H9 (cell line): Measurements from ENCODE around the gene FKBP11. TPM values are rescaled to one million over a fixed set of nuclear protein-coding genes. Genes with fewer than 3 reads are reported as not detected.

Experiments
- DNase-seq: peaks from one replicate; pipeline ENCODE4 v3.0.0-alpha.2; 2017
- H2AFZ ChIP-seq: one replicate; pipeline ENCODE4 v1.6.1; 2013; ENCODE audit warnings: mild to moderate bottlenecking, low read length, control low read depth, moderate library complexity
- H2AK5ac ChIP-seq: 2 replicates; pipeline ENCODE4 v1.6.1; 2013; ENCODE audit warnings: low read length, control low read depth, mixed read lengths; ENCODE audit not compliant: insufficient read length
- H2BK120ac ChIP-seq: one replicate; pipeline ENCODE4 v1.6.1; 2013; ENCODE audit warnings: low read depth, mild to moderate bottlenecking, low read length, control low read depth, inconsistent platforms; ENCODE audit not compliant: poor library complexity, severe bottlenecking
- H2BK12ac ChIP-seq: 2 replicates; pipeline ENCODE4 v1.6.1; 2013; ENCODE audit warnings: low read length, control low read depth, mixed read lengths, low read depth; ENCODE audit not compliant: insufficient read length
- H2BK15ac ChIP-seq: 2 replicates; pipeline ENCODE4 v1.6.1; 2013; ENCODE audit warnings: low read depth, low read length, control low read depth
- H2BK20ac ChIP-seq: one replicate; pipeline ENCODE4 v1.6.1; 2013; ENCODE audit warnings: low read depth, mild to moderate bottlenecking, low read length, control low read depth, inconsistent platforms; ENCODE audit not compliant: poor library complexity, severe bottlenecking
- H2BK5ac ChIP-seq: 2 replicates; pipeline ENCODE4 v1.6.1; 2013; ENCODE audit warnings: low read length, control low read depth, mixed read lengths; ENCODE audit not compliant: insufficient read length
- H3K14ac ChIP-seq: 2 replicates; pipeline ENCODE4 v1.6.1; 2013; ENCODE audit warnings: low read length, control low read depth; ENCODE audit not compliant: insufficient read depth
- H3K18ac ChIP-seq: 2 replicates; pipeline ENCODE4 v1.6.1; 2013; ENCODE audit warnings: low read depth, mild to moderate bottlenecking, mixed read lengths, low read length, control low read depth; ENCODE audit not compliant: insufficient read length
- H3K23ac ChIP-seq: 2 replicates; pipeline ENCODE4 v1.6.1; 2013; ENCODE audit warnings: low read length, control low read depth, mixed read lengths, low read depth; ENCODE audit not compliant: insufficient read length
- H3K23me2 ChIP-seq: 2 replicates; pipeline ENCODE4 v1.6.1; 2013; ENCODE audit warnings: low read depth, mild to moderate bottlenecking, mixed read lengths, low read length, control low read depth; ENCODE audit not compliant: insufficient read length, poor library complexity, severe bottlenecking
- H3K27ac ChIP-seq: 2 replicates; pipeline ENCODE4 v1.5.1; 2013; ENCODE audit warnings: low read length, control low read depth, mixed read lengths, low read depth; ENCODE audit not compliant: insufficient read length
- H3K27me3 ChIP-seq: 2 replicates; pipeline ENCODE4 v1.6.1; 2013; ENCODE audit warnings: low read length, control low read depth, inconsistent platforms; ENCODE audit not compliant: insufficient read depth
- H3K4ac ChIP-seq: 2 replicates; pipeline ENCODE4 v1.6.1; 2013; ENCODE audit warnings: low read depth, mild to moderate bottlenecking, control low read depth, inconsistent platforms, low read length, moderate library complexity
- H3K4me1 ChIP-seq: 2 replicates; pipeline ENCODE4 v1.6.1; 2013; ENCODE audit warnings: low read length, control low read depth, inconsistent platforms; ENCODE audit not compliant: insufficient read depth
- H3K4me2 ChIP-seq: 2 replicates; pipeline ENCODE4 v1.6.1; 2013; ENCODE audit warnings: low read length, control low read depth, mixed read lengths; ENCODE audit not compliant: insufficient read length, insufficient read depth
- H3K56ac ChIP-seq: 2 replicates; pipeline ENCODE4 v1.6.1; 2013; ENCODE audit warnings: low read depth, mild to moderate bottlenecking, mixed read lengths, low read length, control low read depth; ENCODE audit not compliant: insufficient read length
- H3K79me1 ChIP-seq: 2 replicates; pipeline ENCODE4 v1.6.1; 2013; ENCODE audit warnings: low read depth, mild to moderate bottlenecking, moderate library complexity, low read length, control low read depth, inconsistent platforms; ENCODE audit not compliant: insufficient read depth, poor library complexity, severe bottlenecking
- H3K79me2 ChIP-seq: 2 replicates; pipeline ENCODE4 v1.6.1; 2013; ENCODE audit warnings: low read length, control low read depth, inconsistent platforms; ENCODE audit not compliant: insufficient read depth
- H3K9ac ChIP-seq: 2 replicates; pipeline ENCODE4 v1.6.1; 2013; ENCODE audit warnings: low read length, control low read depth, mixed read lengths; ENCODE audit not compliant: insufficient read length; ENCODE audit errors: extremely low read depth
- H3K9me3 ChIP-seq: one replicate; pipeline ENCODE4 v1.6.1; 2013; ENCODE audit warnings: low read depth, low read length, inconsistent platforms; ENCODE audit not compliant: control insufficient read depth
- H3T11ph ChIP-seq: one replicate; pipeline ENCODE4 v1.6.1; 2013; ENCODE audit warnings: mild to moderate bottlenecking, low read length, control low read depth, inconsistent platforms
- H4K20me1 ChIP-seq: one replicate; pipeline ENCODE4 v1.6.1; 2013; ENCODE audit not compliant: control insufficient read depth, insufficient read length, insufficient read depth
- H4K5ac ChIP-seq: 2 replicates; pipeline ENCODE4 v1.6.1; 2013; ENCODE audit warnings: low read depth, mild to moderate bottlenecking, mixed read lengths, low read length, control low read depth; ENCODE audit not compliant: insufficient read length
- H4K8ac ChIP-seq: replicated peaks from 2 replicates; pipeline ENCODE4 v1.6.1; 2013; ENCODE audit warnings: low read length, control low read depth, mixed read lengths, low read depth; ENCODE audit not compliant: insufficient read length
- H4K91ac ChIP-seq: 2 replicates; pipeline ENCODE4 v1.6.1; 2013; ENCODE audit warnings: low read depth, mild to moderate bottlenecking, moderate library complexity, mixed read lengths, low read length, control low read depth; ENCODE audit not compliant: insufficient read length
- H3K27ac Mint-ChIP-seq, 3 experiments: 2 replicates in 2 of 3; 3 replicates in 1 of 3; pipeline ENCODE4 v1.8.0; 2020 to 2021; ENCODE audit warnings: mixed read lengths in 3 of 3, mild to moderate bottlenecking in 1 of 3, moderate library complexity in 1 of 3
- H3K27me3 Mint-ChIP-seq: 2 replicates; pipeline ENCODE4 v1.8.0; 2021; ENCODE audit warnings: low read depth, mild to moderate bottlenecking, moderate library complexity, mixed read lengths
- H3K36me3 Mint-ChIP-seq, 3 experiments: 2 replicates in 2 of 3; 3 replicates in 1 of 3; pipeline ENCODE4 v1.8.0; 2020 to 2021; ENCODE audit warnings: low read depth in 3 of 3, mixed read lengths in 3 of 3; ENCODE audit not compliant: insufficient read depth in 1 of 3
- H3K4me1 Mint-ChIP-seq, 2 experiments: 2 replicates each; pipeline ENCODE4 v1.8.0; 2020; ENCODE audit warnings: mixed read lengths in 2 of 2
- H3K4me3 Mint-ChIP-seq, 2 experiments: 2 replicates in 1 of 2; 3 replicates in 1 of 2; pipeline ENCODE4 v1.8.0; 2020 to 2021; ENCODE audit warnings: mild to moderate bottlenecking in 2 of 2, mixed read lengths in 2 of 2, moderate library complexity in 1 of 2
- H3K9me3 Mint-ChIP-seq, 2 experiments: 2 replicates in 1 of 2; 3 replicates in 1 of 2; pipeline ENCODE4 v1.8.0; 2020; ENCODE audit warnings: mild to moderate bottlenecking in 2 of 2, mixed read lengths in 2 of 2, moderate library complexity in 1 of 2
- WGBS: extraction: QIAGEN DNeasy Blood & Tissue Kit; methylation state at CpG from one replicate; pipeline ENCODE4 v1.1.7; 2013; ENCODE audit warnings: missing lambda C conversion rate, low lambda C conversion rate, mixed read lengths; ENCODE audit not compliant: insufficient read length; ENCODE audit errors: extremely low coverage; 5-methylcytosine and 5-hydroxymethylcytosine counted together
- total RNA-seq: library from RNA; stranded (reverse); gene quantifications from 2 replicates; pipeline ENCODE4 v1.2.1, GENCODE V29; 2021
- TF ChIP-seq, protein P1 (sequence below): fragments of 200-600 bp; sonication (generic); conservative IDR thresholded peaks from 3 replicates; pipeline ENCODE4 v1.8.0; 2021; ENCODE audit warnings: antibody characterized with exemption, mild to moderate bottlenecking

Gene FKBP11
- total RNA-seq, 1 experiment from 2014 or later = 40.8 TPM

- no peak overlapping the region for H2BK15ac ChIP-seq
- H4K91ac ChIP-seq = no peak overlapping the region
- H2BK120ac ChIP-seq = no peak overlapping the region
- H3K27me3 Mint-ChIP-seq = peaks cover 27% of the 10 kb centered on the region
- H3K4ac ChIP-seq = no peak overlapping the region
- H3K9me3 ChIP-seq = no peaks in the 10 kb centered on the region
- H2BK12ac ChIP-seq = no peak overlapping the region
- H3K27ac Mint-ChIP-seq = no peak overlapping the region
- no peaks in the 10 kb centered on the region for H3K36me3 Mint-ChIP-seq
- H2BK20ac ChIP-seq = no peak overlapping the region
- H3K4me2 ChIP-seq = no peak overlapping the region
- 0 out of 4 replicates have a peak, but pooled peaks cover 0 to 3% of the 10 kb centered on the region in 2 experiments for H3K4me1 Mint-ChIP-seq
- no peaks in the 10 kb centered on the region for H3K79me1 ChIP-seq
- DNase-seq = no peak
- no peaks in the 10 kb centered on the region for H3K23me2 ChIP-seq
- H3K27ac ChIP-seq = no peak overlapping the region
- no peak overlapping the region for H3K18ac ChIP-seq
- no peak overlapping the region for H3T11ph ChIP-seq
- H4K5ac ChIP-seq = no peak overlapping the region
- no peak overlapping the region for H2BK5ac ChIP-seq
- no peak overlapping the region for H4K8ac ChIP-seq
- no peaks in the 10 kb centered on the region; a peak in 2 of 5 replicates for H3K9me3 Mint-ChIP-seq
- H3K27me3 ChIP-seq = no peaks in the 10 kb centered on the region
- no peak overlapping the region for H3K9ac ChIP-seq
- H3K79me2 ChIP-seq = no peaks in the 10 kb centered on the region
- no peaks in the 10 kb centered on the region for H4K20me1 ChIP-seq
- H2AFZ ChIP-seq = no peak overlapping the region
- TF ChIP-seq, protein P1, sequence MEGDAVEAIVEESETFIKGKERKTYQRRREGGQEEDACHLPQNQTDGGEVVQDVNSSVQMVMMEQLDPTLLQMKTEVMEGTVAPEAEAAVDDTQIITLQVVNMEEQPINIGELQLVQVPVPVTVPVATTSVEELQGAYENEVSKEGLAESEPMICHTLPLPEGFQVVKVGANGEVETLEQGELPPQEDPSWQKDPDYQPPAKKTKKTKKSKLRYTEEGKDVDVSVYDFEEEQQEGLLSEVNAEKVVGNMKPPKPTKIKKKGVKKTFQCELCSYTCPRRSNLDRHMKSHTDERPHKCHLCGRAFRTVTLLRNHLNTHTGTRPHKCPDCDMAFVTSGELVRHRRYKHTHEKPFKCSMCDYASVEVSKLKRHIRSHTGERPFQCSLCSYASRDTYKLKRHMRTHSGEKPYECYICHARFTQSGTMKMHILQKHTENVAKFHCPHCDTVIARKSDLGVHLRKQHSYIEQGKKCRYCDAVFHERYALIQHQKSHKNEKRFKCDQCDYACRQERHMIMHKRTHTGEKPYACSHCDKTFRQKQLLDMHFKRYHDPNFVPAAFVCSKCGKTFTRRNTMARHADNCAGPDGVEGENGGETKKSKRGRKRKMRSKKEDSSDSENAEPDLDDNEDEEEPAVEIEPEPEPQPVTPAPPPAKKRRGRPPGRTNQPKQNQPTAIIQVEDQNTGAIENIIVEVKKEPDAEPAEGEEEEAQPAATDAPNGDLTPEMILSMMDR = no peak
- WGBS = no CpG with 5 or more reads among the region's 2 CpGs
- no peak overlapping the region for H3K23ac ChIP-seq
- H3K4me3 Mint-ChIP-seq = no peak overlapping the region
- H3K56ac ChIP-seq = no peak overlapping the region
- no peaks in the 10 kb centered on the region for H3K4me1 ChIP-seq
- H3K14ac ChIP-seq = no peak overlapping the region
- H2AK5ac ChIP-seq = no peak overlapping the region
These were observed 25.6 kb downstream of the FKBP11 start for GRCh38 chr12:48899651-48900050.
